Measurements from ENCODE around the gene TRIM47. TPM values are rescaled to one million over a fixed set of nuclear protein-coding genes. Genes with fewer than 3 reads are reported as not detected.

TRIM47 gene
- total and polyA plus RNA-seq, 2 experiments from 2014 or later = 13.0 to 36.9 TPM

DNA sequence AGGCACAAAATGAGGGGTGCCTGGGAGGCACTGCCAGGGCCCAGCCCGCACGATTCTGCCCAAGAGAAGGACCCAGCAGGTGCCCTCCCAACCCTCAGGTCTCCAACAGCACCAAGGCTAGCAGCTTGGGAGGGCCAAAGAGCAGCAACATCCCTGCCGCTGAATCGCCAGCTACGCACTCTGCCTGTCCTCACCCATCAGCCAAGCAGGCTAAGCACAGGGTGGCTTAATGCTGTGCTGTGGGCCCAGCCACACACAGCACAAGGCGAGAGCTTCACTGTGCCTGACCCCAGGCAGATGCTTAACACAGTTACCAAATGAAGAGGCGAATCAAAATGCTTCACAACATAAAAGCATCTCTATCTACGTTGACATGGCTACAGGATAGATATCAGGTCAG is 36.9 kb upstream of the TRIM47 start:
- H3K27ac ChIP-seq = no peak overlapping the region
- no peaks in the 10 kb centered on the region for H3K36me3 ChIP-seq (replicated peaks; ENCODE audit: insufficient read depth, low read depth)
- no peaks in the 10 kb centered on the region for H3K79me2 ChIP-seq
- TF ChIP-seq EZH2 (IDR thresholded peaks at IDR 0.05; ENCODE audit: borderline replicate concordance) = no peak
- no peak for TF ChIP-seq EZH2phosphoT487 (IDR thresholded peaks at IDR 0.05; ENCODE audit: low read depth, severe bottlenecking, unreplicated experiment)
- TF ChIP-seq CTCF (IDR thresholded peaks at IDR 0.05; ENCODE audit: poor library complexity) = no peak
- 89% methylated on average over 8 of the region's 8 CpGs for WGBS (ENCODE audit: low lambda C conversion rate, missing lambda C conversion rate)
- no peak overlapping the region for H3K4me3 ChIP-seq
- H3K4me2 ChIP-seq = no peak overlapping the region
- H3K27me3 ChIP-seq = no peaks in the 10 kb centered on the region
- H3K4me1 ChIP-seq (ENCODE audit: insufficient read depth) = peaks cover 8% of the 10 kb centered on the region
- H4K20me1 ChIP-seq (ENCODE audit: insufficient read depth, poor library complexity, severe bottlenecking) = no peaks in the 10 kb centered on the region
- DNase-seq (ENCODE audit: low spot score) = no peak
- no peaks in the 10 kb centered on the region for H3K9me3 ChIP-seq (ENCODE audit: low read depth)
- H3K9me2 ChIP-seq (replicated peaks; ENCODE audit: insufficient read depth) = no peaks in the 10 kb centered on the region
- no peak overlapping the region for H2AFZ ChIP-seq

DNA sequence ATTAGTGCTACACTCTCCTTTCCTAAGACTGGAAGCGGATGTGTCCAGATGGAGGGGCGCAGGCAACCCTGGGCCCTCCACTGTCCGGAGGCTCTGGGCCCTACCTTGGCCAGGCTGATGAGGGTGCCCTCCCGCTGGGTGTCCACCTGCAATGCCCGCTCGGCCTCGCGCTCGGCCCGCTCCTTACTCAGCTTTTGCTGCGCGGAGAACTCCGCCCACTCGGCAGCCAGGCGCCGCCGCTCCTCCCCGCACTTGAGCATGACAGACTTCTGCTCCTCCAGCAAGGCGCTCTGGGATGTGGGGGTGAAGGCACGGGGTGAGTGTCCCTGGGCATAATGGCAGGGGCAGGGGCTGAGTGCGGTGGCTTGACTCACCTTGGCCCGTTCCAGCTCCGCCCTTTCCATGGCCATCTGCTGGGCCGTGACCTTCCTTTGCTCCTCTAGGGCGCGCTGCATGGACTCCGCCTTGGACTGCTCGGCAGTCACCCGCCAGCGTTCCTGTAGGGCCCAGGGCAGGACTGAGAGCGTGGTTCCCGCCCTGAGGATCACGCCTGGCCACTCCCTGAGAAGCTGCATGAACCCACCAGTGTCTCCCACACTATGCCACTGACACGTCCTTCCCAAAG is 36.4 kb upstream of the TRIM47 start:
- no peak for DNase-seq (ENCODE audit: low spot score)
- Histone ChIP-seq H3K27me3 (no peaks in the 10 kb centered on the region), H3K79me2 (no peaks in the 10 kb centered on the region), H3K27ac (no peak overlapping the region), H3K4me3 (no peak overlapping the region), H4K20me1 (ENCODE audit: insufficient read depth, poor library complexity, severe bottlenecking) (no peaks in the 10 kb centered on the region), H2AFZ (no peak overlapping the region), H3K9me3 (ENCODE audit: low read depth) (no peaks in the 10 kb centered on the region), H3K4me1 (ENCODE audit: insufficient read depth) (peaks cover 9% of the 10 kb centered on the region), H3K36me3 (replicated peaks; ENCODE audit: insufficient read depth, low read depth) (no peaks in the 10 kb centered on the region), H3K4me2 (no peak overlapping the region), H3K9me2 (replicated peaks; ENCODE audit: insufficient read depth) (no peaks in the 10 kb centered on the region)
- TF ChIP-seq EZH2phosphoT487 (IDR thresholded peaks at IDR 0.05; ENCODE audit: low read depth, severe bottlenecking, unreplicated experiment) (no peak), EZH2 (IDR thresholded peaks at IDR 0.05; ENCODE audit: borderline replicate concordance) (no peak)
- WGBS (ENCODE audit: low lambda C conversion rate, missing lambda C conversion rate) = 96% methylated on average over 33 of the region's 34 CpGs

GRCh38 chr17:75913537-75914210 is 35.3 kb upstream of the TRIM47 start:
- Histone ChIP-seq H3K36me3 (replicated peaks; ENCODE audit: insufficient read depth, low read depth) (no peaks in the 10 kb centered on the region), H3K9me3 (ENCODE audit: low read depth) (no peaks in the 10 kb centered on the region)
- 95% methylated on average over 32 of the region's 32 CpGs for WGBS (ENCODE audit: low lambda C conversion rate, missing lambda C conversion rate)

More at GRCh38 chr17:75913537-75914210, 35.3 kb upstream of the TRIM47 start:
- no peak for DNase-seq (ENCODE audit: low spot score)
- Histone ChIP-seq H4K20me1 (ENCODE audit: insufficient read depth, poor library complexity, severe bottlenecking) (no peaks in the 10 kb centered on the region), H3K4me1 (ENCODE audit: insufficient read depth) (peaks cover 9% of the 10 kb centered on the region), H3K4me2 (no peak overlapping the region), H3K79me2 (no peaks in the 10 kb centered on the region), H2AFZ (no peak overlapping the region), H3K9me2 (replicated peaks; ENCODE audit: insufficient read depth) (no peaks in the 10 kb centered on the region), H3K4me3 (no peak overlapping the region), H3K27me3 (no peaks in the 10 kb centered on the region), H3K27ac (no peak overlapping the region)
- TF ChIP-seq CTCF (IDR thresholded peaks at IDR 0.05; ENCODE audit: poor library complexity) = no peak
- TF ChIP-seq EZH2phosphoT487 (IDR thresholded peaks at IDR 0.05; ENCODE audit: low read depth, severe bottlenecking, unreplicated experiment) = no peak
- no peak for TF ChIP-seq EZH2 (IDR thresholded peaks at IDR 0.05; ENCODE audit: borderline replicate concordance)

Measured in hepatocyte (in vitro differentiated cells).